CD4-positive, alpha-beta T cell treated with Interleukin-15 for 1 hour (primary cell): ENCODE data around the gene NRDE2.

ENCODE experiments used
- DNase-seq: peaks from one replicate; pipeline ENCODE4 v3.0.0-alpha.2; 2020

NRDE2 gene

GRCh38 chr14:90331497-90332270, at the start of gene NRDE2:
Gene NRDE2, minus strand, starts transcription at chr14:90331941. Its CDS starts 37 bp downstream, at chr14:90331904.
- peak; percentile 96 for DNase-seq

DNA sequence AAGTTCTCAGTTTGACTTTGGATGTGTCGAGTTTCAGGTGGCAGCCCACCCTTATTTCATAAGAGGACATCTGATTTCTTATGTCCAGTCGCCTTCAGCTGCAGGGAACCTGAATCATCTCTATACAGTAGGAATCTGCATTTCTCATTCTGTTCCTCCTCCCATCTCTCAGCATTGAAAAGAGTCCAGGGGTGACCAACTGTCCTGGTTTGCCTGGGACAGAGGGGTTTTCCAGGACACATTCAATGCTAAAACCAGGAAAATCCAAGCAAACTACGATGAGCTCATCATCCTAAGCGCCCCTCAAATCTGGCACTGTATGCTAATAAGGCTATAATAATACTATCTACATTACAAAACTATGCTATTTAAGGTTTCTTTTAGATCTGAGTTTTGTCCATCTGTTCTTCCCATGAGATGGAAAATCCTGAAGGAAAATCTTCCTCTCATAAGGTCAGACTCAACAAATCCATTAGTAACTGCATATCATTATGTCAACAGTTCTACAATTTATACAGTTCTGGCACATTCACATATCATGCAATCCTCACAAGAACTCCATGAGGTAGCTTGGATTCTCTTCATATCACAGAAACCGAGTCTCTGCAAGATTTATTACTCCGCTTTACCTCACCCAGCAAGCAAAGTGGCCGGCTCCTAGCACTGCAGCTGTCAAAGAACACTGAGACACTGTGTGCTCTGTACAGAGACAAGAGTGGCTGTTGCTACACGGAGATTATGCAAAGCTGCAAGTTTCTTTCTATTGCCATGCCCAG, 49.5 kb upstream of the NRDE2 start:
- no peak for DNase-seq

GRCh38 chr14:90379106-90379505, 47.4 kb upstream of the NRDE2 start:
- no peak for DNase-seq

- no peak for DNase-seq
Measured at GRCh38 chr14:90378249-90378648, 46.5 kb upstream of the NRDE2 start.

DNA sequence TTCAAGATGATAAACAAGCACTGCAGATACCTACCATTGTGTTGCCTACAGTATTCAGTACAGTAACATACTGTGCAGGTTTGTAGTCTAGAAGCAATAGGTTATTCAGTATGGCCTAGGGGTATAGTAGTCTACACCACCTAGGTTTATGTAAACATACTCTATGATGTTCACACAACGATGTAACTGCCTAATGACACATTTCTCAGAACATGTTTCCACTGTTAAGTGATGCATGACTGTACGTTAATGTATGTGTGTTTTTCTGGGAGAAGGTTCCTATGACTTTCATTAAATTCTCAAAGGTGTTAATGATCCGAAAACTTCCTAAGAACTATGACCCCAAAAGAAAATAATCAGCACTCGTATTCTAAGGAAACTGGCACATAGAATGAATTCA, 44.2 kb upstream of the NRDE2 start:
- DNase-seq = no peak

DNA sequence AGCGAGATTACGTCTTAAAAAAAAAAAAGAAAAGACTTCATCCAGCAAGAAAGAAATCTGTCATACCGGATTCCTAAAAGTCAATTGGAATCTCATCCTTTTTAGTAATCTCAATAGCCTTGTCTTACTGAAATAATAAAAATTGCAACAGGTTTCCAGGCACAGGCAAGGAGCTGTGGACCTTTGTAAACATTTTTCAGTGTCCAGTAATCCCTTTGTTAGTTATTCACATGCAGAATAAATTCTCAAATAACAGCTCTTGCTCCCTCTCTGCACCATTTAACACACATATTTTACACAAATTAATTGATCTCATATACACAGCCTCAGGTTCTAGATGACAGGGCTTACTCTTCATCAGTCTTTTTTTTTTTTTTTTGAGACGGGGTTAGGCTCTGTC, 43.1 kb upstream of the NRDE2 start:
- no peak for DNase-seq

DNA sequence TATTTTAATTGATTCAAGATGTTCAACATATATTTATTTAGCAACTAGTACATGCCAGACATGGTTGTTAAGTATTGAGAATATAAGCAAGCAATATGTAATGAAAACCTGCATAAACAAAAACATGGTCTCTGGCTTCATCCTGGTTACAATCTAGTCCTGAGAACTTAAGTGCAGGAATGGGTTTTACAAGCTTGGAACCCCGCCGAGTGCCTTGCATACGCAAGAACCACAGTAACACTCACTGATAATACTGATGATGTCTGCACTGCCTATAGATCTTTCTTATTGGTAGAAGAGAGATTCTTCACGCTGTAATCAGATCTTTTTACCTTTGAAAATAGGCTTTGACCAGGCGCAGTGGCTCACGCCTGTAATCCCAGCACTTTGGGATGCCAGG, 42.1 kb upstream of the NRDE2 start:
- no peak for DNase-seq

DNA sequence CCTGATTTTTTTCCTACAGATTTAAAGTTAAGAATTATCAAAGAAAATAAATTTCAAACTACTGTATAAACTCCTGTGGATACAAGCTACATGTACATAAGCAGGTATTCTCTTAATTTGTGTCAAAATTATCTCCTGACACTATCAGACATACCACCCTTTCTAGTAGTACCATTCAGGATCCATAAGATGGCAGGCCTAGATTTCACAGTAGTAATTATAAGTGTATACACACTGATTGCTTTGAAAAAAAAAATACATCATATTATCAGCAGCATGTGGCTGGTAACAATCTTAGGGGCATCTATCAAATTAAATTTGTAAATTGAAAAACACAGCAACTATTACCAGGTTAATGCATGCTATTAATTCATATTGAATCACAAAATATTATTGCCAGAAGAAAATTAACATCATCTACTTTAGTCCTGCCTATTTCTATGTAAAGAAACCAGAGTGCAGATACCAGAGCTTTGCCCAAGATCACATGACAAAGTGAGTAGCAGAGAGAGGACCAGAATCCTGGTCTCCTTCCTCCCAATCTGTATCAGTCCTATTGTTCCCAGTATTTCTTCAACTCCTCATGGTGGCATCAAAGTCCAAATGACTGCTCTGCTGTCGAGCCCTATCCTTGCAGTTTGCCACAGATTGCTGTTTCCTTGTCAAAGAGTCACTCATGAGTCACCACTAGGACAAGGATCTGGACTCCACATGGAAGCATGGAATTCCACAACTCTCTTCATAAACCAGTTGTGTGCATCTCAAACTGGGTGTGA, 37.4 kb upstream of the NRDE2 start:
- no peak for DNase-seq

GRCh38 chr14:90362558-90362896, 30.8 kb upstream of the NRDE2 start:
- no peak for DNase-seq

DNA sequence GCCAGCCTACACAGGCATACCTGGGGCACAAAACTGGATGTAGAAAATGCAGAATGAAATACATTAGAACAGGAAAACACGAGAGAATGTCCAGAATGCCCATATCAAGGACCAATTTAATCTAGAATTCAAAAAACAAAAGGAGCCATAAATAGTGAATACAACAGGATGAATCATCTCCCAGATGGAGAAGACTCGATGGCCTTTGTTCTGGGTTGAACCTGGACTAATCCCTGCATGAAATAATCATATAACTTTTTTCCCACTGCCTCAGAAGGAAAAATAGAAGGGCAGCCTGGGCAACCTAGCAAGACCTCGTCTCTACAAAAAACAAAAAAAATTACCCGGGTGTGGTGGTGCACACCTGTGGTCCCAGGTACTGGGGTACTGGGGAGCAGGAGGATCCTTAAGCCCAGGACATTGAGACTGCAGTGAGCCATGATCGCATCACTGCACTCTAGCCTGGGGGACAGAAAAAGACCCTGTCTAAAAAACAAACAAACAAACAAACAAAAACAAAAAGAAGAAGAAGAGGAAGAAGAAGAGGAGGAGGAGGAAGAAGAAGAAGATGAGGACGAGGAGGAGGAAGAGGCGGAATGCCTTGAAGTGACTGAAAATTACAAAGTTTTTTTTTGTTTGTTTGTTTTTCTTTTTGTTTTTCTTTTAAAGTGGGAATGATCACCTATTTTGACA, 30.3 kb upstream of the NRDE2 start:
- no peak for DNase-seq

- no peak for DNase-seq
Measured at GRCh38 chr14:90358359-90358758, 26.6 kb upstream of the NRDE2 start.

GRCh38 chr14:90356925-90357324, 25.2 kb upstream of the NRDE2 start:
- no peak for DNase-seq

- no peak for DNase-seq
Measured at GRCh38 chr14:90355540-90356518, 24.1 kb upstream of the NRDE2 start.

DNA sequence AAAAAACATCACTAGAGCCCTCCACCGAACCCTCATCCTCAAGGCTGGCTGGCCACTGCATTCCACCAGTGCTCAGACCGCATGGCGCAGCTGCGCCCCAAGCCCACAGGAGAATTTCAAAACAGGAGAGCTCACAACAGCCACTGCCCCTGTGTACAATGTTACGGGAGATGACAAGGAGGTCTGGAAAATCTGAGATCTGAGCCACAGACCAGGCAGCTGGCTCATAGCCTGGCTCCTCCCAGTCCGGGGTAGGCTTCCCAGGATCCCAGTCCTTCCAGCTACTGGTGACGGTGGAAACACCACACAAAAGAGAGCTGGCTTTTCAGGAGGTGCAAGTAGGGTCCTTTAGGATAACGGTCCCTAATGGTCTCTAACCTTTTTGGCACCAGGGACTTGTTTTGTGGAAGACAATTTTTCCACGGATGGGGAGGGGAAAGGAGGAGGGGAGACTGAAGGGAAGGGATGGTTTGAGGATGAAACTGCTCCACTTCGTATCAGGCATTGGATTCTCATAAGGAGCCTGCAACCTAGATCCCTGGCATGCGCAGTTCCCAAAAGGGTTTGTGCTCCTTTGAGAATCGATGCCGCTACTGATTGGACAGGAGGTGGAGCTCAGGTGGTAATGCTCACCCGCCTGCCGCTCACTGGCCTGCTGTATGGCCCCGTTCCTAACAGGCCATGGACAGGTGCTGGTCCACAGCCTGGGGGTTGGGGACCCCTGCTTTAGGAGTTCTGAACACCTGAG, 23.0 kb upstream of the NRDE2 start:
- no peak for DNase-seq

DNA sequence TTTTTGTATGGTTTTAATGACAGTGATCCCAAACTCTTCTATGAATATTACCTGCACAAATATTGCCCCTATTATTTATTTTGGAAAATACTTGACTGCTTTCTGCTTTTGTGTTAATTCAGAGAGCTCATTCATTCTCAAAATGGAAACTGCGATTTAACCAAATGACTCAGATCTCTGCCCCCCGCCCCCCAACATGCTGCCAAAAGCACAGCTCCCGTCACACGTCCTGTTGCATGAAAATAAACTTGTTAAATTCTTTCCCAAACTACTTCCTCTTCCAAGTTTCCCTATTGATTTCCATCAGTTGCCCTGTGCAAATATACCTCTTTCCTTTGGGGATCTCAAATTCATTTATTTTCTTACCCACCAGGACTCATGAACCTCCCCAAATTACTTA, 18.0 kb upstream of the NRDE2 start:
- no peak for DNase-seq

- no peak for DNase-seq
Measured at GRCh38 chr14:90348270-90348669, 16.5 kb upstream of the NRDE2 start.

DNA sequence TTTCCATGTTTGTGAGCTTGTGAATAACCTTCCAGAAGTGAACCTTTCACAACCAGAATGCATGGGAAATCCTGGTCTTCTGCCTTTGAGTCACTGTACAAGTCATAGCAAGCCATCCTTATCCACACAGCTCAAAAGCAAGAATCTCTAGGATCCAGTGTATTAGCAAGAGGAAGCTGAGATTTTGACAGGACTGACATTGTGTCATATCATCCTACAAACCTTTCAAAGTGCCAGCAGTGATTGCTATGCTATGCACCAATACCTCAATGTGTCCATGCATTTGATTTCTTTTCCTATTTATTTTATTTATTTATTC, 13.5 kb upstream of the NRDE2 start:
- no peak for DNase-seq

DNA sequence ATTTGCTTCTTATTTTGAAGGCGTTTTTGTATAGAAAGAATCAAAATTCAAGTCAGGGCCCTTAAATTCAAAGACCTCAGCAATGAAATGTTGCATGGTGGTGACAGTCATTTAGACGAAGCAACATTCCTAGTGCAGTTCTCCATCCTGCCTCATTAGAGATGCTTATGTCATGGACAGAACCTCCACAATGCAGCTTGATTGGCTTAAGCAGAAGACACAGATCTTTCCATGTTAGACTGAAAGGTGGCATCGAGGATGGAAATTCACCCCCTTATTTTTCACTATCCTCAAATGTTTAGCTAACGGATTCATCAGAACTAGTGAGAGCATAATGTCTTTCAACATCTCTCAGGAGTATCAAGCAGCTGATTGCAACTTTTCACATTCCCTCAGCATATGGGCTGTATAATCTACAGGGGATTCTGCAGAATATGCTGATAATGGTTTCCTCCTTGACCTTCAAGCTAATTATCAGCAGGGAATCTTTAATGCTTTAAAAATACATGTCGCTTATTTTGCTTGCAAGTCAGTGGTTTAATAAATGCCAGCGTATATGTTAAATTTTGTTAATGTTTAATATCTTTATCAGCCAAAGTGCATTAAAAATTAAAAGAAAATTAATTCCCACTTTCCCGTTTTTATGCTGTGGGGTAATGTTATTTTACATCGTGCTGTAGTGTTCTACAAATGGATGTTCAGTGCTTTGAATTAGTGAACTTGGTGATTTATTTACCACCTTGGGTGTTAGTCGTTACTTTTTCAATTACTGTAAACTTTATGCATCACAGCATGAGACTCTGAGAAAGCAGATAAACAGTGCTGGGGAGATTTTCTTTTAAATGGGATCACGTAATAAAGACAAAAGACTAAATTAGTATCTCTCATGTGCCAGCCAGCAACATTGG, 12.8 kb upstream of the NRDE2 start:
- no peak for DNase-seq

- no peak for DNase-seq
Measured at GRCh38 chr14:90342327-90342726, 10.6 kb upstream of the NRDE2 start.

- no peak for DNase-seq
Measured at GRCh38 chr14:90341784-90342183, 10.0 kb upstream of the NRDE2 start.
